Thyroid gland (tissue), 4 donors: ENCODE results near the gene ADAMTS16. TPM values are rescaled to one million over a fixed set of nuclear protein-coding genes. Genes with fewer than 3 reads are reported as not detected.
A peak's percentile ranks its signal among the peaks of the same experiment; 100 is the strongest.

Experiments used
- DNase-seq, 2 donors: peaks; one replicate each; pipeline ENCODE4 v3.0.0-alpha.2; 2019
- H3K27ac ChIP-seq, 3 donors: fragments of 200-600 bp; sonication (generic); 1 replicate in 2 of 3; 2 replicates in 1 of 3; pipeline ENCODE4 v1.5.1; 2016 to 2019; ENCODE audit warnings: mild to moderate bottlenecking in 1 of 3, moderate library complexity in 1 of 3
- H3K27me3 ChIP-seq: fragments of 200-600 bp; sonication (generic); one replicate; pipeline ENCODE4 v1.5.1; 2019
- H3K36me3 ChIP-seq, 2 donors: fragments of 200-600 bp; sonication (generic); one replicate each; pipeline ENCODE4 v1.5.1; 2016 to 2019
- H3K4me1 ChIP-seq, 2 donors: fragments of 200-600 bp; sonication (generic); one replicate each; pipeline ENCODE4 v1.5.1; 2017 to 2019
- H3K4me3 ChIP-seq, 3 donors: fragments of 200-600 bp; sonication (generic); replicated peaks in 1 of 3; 1 replicate in 2 of 3; 2 replicates in 1 of 3; pipeline ENCODE4 v1.5.1; 2016; ENCODE audit warnings: mild to moderate bottlenecking in 1 of 3
- H3K9me3 ChIP-seq: fragments of 200-600 bp; sonication (generic); one replicate; pipeline ENCODE4 v1.5.1; 2017
- CTCF ChIP-seq, 6 experiments: fragments of 200-600 bp in 3 of 6; fragments of 450-650 bp in 3 of 6; sonication (generic) in 3 of 6; IDR thresholded peaks; one replicate each; pipeline ENCODE4 v1.5.1; 2016 to 2019; ENCODE audit warnings: antibody characterized with exemption in 6 of 6, mild to moderate bottlenecking in 2 of 6, inconsistent platforms in 1 of 6, moderate library complexity in 1 of 6
- POLR2A ChIP-seq, 2 donors: fragments of 450-650 bp; IDR thresholded peaks; one replicate each; pipeline ENCODE4 v1.6.1; 2017; ENCODE audit warnings: antibody characterized with exemption in 2 of 2, mild to moderate bottlenecking in 2 of 2, moderate library complexity in 1 of 2
- WGBS, 2 donors: methylation state at CpG; one replicate each; pipeline ENCODE4 v1.1.5; 2017; 5-methylcytosine and 5-hydroxymethylcytosine counted together
- intact Hi-C: fragments of 100-400 bp; cut with DNase I; formaldehyde crosslinking; loops from one replicate; pipeline ENCODE4 v1.15.1; 2023
- total RNA-seq, 4 donors: library from RNA; depleted of rRNA; stranded (reverse); fragments of >200 nt; gene quantifications; one replicate each; pipeline ENCODE4 v1.2.3, GENCODE V29; 2016

ADAMTS16 gene
- total RNA-seq, 4 donors from 2014 or later = 0.11 to 1.0 (median 0.16) TPM

GRCh38 chr5:5339257-5339656 is 199.1 kb downstream of the ADAMTS16 start:
- Histone ChIP-seq H3K27ac (no peak overlapping the region), H3K9me3 (no peaks in the 10 kb centered on the region), H3K36me3 (no peaks in the 10 kb centered on the region), H3K27me3 (no peaks in the 10 kb centered on the region), H3K4me1 (no peaks in the 10 kb centered on the region), H3K4me3 (no peak overlapping the region)
- TF ChIP-seq POLR2A (IDR thresholded peaks at IDR 0.05) = no peak
- no peak for TF ChIP-seq CTCF (IDR thresholded peaks at IDR 0.05)
- intact Hi-C loops = no loop called here
- DNase-seq = no peak
- 95% methylated on average over 4 of the region's 4 CpGs for WGBS, 2 donors

- no peak overlapping the region for H3K4me3 ChIP-seq
- WGBS, 2 donors = 74 to 79% methylated on average over 15 of the region's 15 CpGs
- intact Hi-C loops = no loop called here
- H3K4me1 ChIP-seq = no peaks in the 10 kb centered on the region
- no peak overlapping the region for H3K27ac ChIP-seq
- H3K27me3 ChIP-seq = no peaks in the 10 kb centered on the region
- TF ChIP-seq POLR2A (IDR thresholded peaks at IDR 0.05) (no peak), CTCF (IDR thresholded peaks at IDR 0.05) (no peak)
- DNase-seq = peak; percentile 11 to 17
- no peaks in the 10 kb centered on the region for H3K9me3 ChIP-seq
- H3K36me3 ChIP-seq = no peaks in the 10 kb centered on the region
These were observed 200.1 kb downstream of the ADAMTS16 start for GRCh38 chr5:5340206-5340729.

- Histone ChIP-seq H3K27ac (no peak overlapping the region), H3K36me3 (no peaks in the 10 kb centered on the region), H3K27me3 (no peaks in the 10 kb centered on the region), H3K4me1 (no peaks in the 10 kb centered on the region), H3K9me3 (no peaks in the 10 kb centered on the region), H3K4me3 (no peak overlapping the region)
- 94 to 95% methylated on average over 10 of the region's 10 CpGs for WGBS, 2 donors
- intact Hi-C loops = no loop called here
- TF ChIP-seq CTCF (IDR thresholded peaks at IDR 0.05) (no peak), POLR2A (IDR thresholded peaks at IDR 0.05) (no peak)
- no peak for DNase-seq
These were observed 201.6 kb downstream of the ADAMTS16 start for GRCh38 chr5:5341531-5342292.

GRCh38 chr5:5342784-5343183 is 202.7 kb downstream of the ADAMTS16 start:
- no peak for TF ChIP-seq CTCF (IDR thresholded peaks at IDR 0.05)
- no peak for TF ChIP-seq POLR2A (IDR thresholded peaks at IDR 0.05)
- Histone ChIP-seq H3K27ac (no peak overlapping the region), H3K9me3 (no peaks in the 10 kb centered on the region), H3K27me3 (no peaks in the 10 kb centered on the region), H3K4me1 (no peaks in the 10 kb centered on the region), H3K36me3 (no peaks in the 10 kb centered on the region), H3K4me3 (no peak overlapping the region)
- intact Hi-C loops = no loop called here
- DNase-seq = no peak

GRCh38 chr5:5343568-5343967 is 203.4 kb downstream of the ADAMTS16 start:
- H3K4me1 ChIP-seq = no peaks in the 10 kb centered on the region
- H3K27me3 ChIP-seq = no peaks in the 10 kb centered on the region
- H3K4me3 ChIP-seq = no peak overlapping the region
- 46 to 50% methylated on average over 6 of the region's 6 CpGs for WGBS, 2 donors
- H3K9me3 ChIP-seq = no peaks in the 10 kb centered on the region
- peak in 1 of 2 donors; percentile 10 for DNase-seq
- H3K36me3 ChIP-seq = no peaks in the 10 kb centered on the region
- TF ChIP-seq CTCF (IDR thresholded peaks at IDR 0.05) = no peak
- TF ChIP-seq POLR2A (IDR thresholded peaks at IDR 0.05) = no peak
- H3K27ac ChIP-seq = no peak overlapping the region
- intact Hi-C loops = no loop called here
